Activated CD8-positive, alpha-beta memory T cell treated with anti-CD3 and anti-CD28 coated beads for 48 hours (primary cell): ENCODE measurements around the gene FRMD1.

Experiments used
- DNase-seq, 3 experiments: peaks; one replicate each; pipeline ENCODE4 v3.0.0-alpha.2; 2020; ENCODE audit warnings: low read depth in 2 of 3, low spot score in 2 of 3

Gene FRMD1

DNA sequence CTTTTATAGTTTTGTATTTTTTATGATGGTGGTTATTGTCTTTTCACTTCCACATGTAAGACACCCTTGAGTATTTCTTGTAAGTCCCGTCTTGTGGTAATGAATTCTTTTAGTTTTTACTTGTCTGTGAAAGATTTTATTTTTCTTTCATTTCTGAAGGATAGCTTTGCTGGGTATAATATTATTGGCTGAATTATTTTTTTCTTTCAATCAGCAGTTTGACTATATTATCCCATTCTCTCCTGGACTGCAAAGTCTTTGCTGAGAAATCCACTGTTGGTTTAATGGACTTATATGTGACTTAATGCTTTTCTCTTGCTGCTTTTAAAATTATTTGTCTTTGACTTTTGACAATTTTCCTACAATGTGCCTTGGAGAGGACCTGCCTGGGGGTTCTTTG is 67.7 kb downstream of the FRMD1 start:
- DNase-seq = no peak

- DNase-seq = no peak
Observed at GRCh38 chr6:168009331-168009730, 69.7 kb downstream of the FRMD1 start.

GRCh38 chr6:168007592-168008338 is 71.2 kb downstream of the FRMD1 start:
- DNase-seq = no peak

DNA sequence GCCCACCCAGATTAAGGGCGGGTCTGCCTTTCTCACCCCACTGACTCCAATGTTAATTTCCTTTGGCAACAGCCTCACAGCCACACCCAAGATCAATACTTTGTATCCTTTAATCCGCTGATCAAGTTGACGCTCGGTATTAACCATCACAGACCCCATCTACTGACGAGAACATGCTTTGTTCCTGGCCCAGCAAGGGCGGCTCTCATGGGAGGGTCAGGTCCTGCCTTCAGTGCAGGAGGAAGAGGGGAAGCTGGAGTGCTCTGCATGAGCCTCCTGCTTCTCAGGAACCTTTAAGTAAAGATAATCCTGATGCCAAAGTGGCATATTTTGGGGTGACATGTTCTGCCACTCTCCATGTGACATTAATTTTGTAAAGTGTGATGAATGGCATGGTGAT is 73.2 kb downstream of the FRMD1 start:
- no peak for DNase-seq

DNA sequence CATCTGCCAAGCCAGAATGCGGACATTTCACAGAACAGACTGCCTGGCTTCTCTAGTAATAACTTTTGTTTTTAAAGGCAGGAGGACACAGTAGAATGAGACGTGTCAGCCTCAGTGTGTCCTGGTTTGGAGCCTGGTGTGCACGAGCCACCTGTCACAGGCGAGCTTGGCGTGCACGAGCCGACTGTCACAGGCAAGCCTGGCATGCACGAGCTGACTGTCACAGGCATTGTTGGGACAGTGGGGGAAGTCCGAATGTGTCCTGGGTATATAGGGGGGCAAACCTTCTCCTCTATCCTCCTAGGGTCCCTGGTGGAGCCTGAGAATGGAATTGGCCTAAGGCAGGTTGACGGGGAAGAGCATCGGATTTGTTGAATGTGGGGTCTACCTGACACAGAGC is 74.1 kb downstream of the FRMD1 start:
- DNase-seq = no peak

- DNase-seq = no peak
Observed at GRCh38 chr6:168004023-168004422, 75.0 kb downstream of the FRMD1 start.
